ENCODE data around the gene CNKSR3.

DNA sequence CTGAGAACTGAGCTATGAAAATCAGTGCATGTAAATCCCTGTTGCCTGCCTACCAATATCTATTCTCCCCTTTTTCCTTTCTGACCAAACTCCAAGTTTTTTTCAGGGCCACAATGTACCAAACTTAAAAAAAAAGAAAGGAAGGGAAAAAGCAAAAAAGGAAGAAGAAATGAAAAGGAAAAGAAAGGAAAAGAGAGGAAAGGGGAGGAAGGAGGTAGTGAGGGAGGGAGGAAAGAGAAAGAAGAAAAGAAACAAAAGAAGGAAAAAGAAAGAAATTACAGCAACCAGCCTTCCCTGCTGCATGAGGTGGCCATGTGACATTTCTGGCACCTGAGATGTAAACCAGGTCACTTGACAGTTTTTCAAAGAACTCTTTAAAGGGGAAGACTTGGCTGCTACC lies 4.4 kb downstream of the CNKSR3 start:
- TF ChIP-seq, protein P1, sequence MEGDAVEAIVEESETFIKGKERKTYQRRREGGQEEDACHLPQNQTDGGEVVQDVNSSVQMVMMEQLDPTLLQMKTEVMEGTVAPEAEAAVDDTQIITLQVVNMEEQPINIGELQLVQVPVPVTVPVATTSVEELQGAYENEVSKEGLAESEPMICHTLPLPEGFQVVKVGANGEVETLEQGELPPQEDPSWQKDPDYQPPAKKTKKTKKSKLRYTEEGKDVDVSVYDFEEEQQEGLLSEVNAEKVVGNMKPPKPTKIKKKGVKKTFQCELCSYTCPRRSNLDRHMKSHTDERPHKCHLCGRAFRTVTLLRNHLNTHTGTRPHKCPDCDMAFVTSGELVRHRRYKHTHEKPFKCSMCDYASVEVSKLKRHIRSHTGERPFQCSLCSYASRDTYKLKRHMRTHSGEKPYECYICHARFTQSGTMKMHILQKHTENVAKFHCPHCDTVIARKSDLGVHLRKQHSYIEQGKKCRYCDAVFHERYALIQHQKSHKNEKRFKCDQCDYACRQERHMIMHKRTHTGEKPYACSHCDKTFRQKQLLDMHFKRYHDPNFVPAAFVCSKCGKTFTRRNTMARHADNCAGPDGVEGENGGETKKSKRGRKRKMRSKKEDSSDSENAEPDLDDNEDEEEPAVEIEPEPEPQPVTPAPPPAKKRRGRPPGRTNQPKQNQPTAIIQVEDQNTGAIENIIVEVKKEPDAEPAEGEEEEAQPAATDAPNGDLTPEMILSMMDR (IDR thresholded peaks at IDR 0.05) = no peak
- no peak for TF ChIP-seq EP300 (IDR thresholded peaks at IDR 0.05)
- TF ChIP-seq POLR2A (IDR thresholded peaks at IDR 0.05) = no peak
- no peak for TF ChIP-seq POLR2AphosphoS5 (IDR thresholded peaks at IDR 0.05)
